ENCODE results near the gene CLIC1.

CLIC1 gene

GRCh38 chr6:31719001-31719400 lies 17.3 kb downstream of the CLIC1 start:
- TF ChIP-seq POLR2AphosphoS5 (IDR thresholded peaks at IDR 0.05; ENCODE audit: low read depth, low read length) (no peak), SIN3A (IDR thresholded peaks at IDR 0.05; ENCODE audit: borderline replicate concordance, insufficient read depth, low read length) (no peak), REST (IDR thresholded peaks at IDR 0.05; ENCODE audit: insufficient read depth in 1 of 2, low read depth in 2 of 2, low read length in 2 of 2) (no peak), TAF1 (IDR thresholded peaks at IDR 0.05; ENCODE audit: borderline replicate concordance, insufficient read depth, low read length) (no peak), FOXP2 (optimal IDR thresholded peaks at IDR 0.05; ENCODE audit: borderline replicate concordance, extremely low read depth, extremely low read length, insufficient read depth) (no peak)

- no peak for TF ChIP-seq FOXP2 (optimal IDR thresholded peaks at IDR 0.05; ENCODE audit: borderline replicate concordance, extremely low read depth, extremely low read length, insufficient read depth)
- TF ChIP-seq REST (IDR thresholded peaks at IDR 0.05; ENCODE audit: insufficient read depth in 1 of 2, low read depth in 2 of 2, low read length in 2 of 2): no peak
- no peak for TF ChIP-seq SIN3A (IDR thresholded peaks at IDR 0.05; ENCODE audit: borderline replicate concordance, insufficient read depth, low read length)
- no peak for TF ChIP-seq POLR2AphosphoS5 (IDR thresholded peaks at IDR 0.05; ENCODE audit: low read depth, low read length)
- TF ChIP-seq TAF1 (IDR thresholded peaks at IDR 0.05; ENCODE audit: borderline replicate concordance, insufficient read depth, low read length): no peak
These were observed 18.1 kb downstream of the CLIC1 start for GRCh38 chr6:31718265-31718664.

- TF ChIP-seq POLR2AphosphoS5 (IDR thresholded peaks at IDR 0.05; ENCODE audit: low read depth, low read length) (no peak), REST (IDR thresholded peaks at IDR 0.05; ENCODE audit: insufficient read depth in 1 of 2, low read depth in 2 of 2, low read length in 2 of 2) (no peak), SIN3A (IDR thresholded peaks at IDR 0.05; ENCODE audit: borderline replicate concordance, insufficient read depth, low read length) (no peak), FOXP2 (optimal IDR thresholded peaks at IDR 0.05; ENCODE audit: borderline replicate concordance, extremely low read depth, extremely low read length, insufficient read depth) (no peak), TAF1 (IDR thresholded peaks at IDR 0.05; ENCODE audit: borderline replicate concordance, insufficient read depth, low read length) (no peak)
These were observed 18.7 kb downstream of the CLIC1 start for GRCh38 chr6:31717499-31718222.

- TF ChIP-seq SIN3A (IDR thresholded peaks at IDR 0.05; ENCODE audit: borderline replicate concordance, insufficient read depth, low read length): no peak
- no peak for TF ChIP-seq POLR2AphosphoS5 (IDR thresholded peaks at IDR 0.05; ENCODE audit: low read depth, low read length)
- TF ChIP-seq FOXP2 (optimal IDR thresholded peaks at IDR 0.05; ENCODE audit: borderline replicate concordance, extremely low read depth, extremely low read length, insufficient read depth): no peak
- TF ChIP-seq TAF1 (IDR thresholded peaks at IDR 0.05; ENCODE audit: borderline replicate concordance, insufficient read depth, low read length): no peak
- TF ChIP-seq REST (IDR thresholded peaks at IDR 0.05; ENCODE audit: insufficient read depth in 1 of 2, low read depth in 2 of 2, low read length in 2 of 2): no peak
These were observed 21.0 kb downstream of the CLIC1 start, which contains the start of gene LY6G6D for GRCh38 chr6:31715022-31715958. LY6G6D (plus strand) TSS chr6:31715348; CDS start chr6:31715356, 8 bp downstream.
